ENCODE data around the gene EFL1.

The EFL1 gene

GRCh38 chr15:82122746-82123400 is 139.7 kb downstream of the EFL1 start:
- Histone ChIP-seq H3K4me1 (no peaks in the 10 kb centered on the region), H2AFZ (no peak overlapping the region), H3K9me3 (ENCODE audit: control insufficient read depth, low read length) (no peaks in the 10 kb centered on the region), H3K4me2 (ENCODE audit: low read length) (no peak overlapping the region), H3K9ac (no peak overlapping the region), H3K79me2 (no peaks in the 10 kb centered on the region), H3K36me3 (ENCODE audit: control insufficient read depth, insufficient read depth, low read length) (no peaks in the 10 kb centered on the region), H3K27ac (no peak overlapping the region), H3K4me3 (ENCODE audit: low read depth, low read length) (no peak overlapping the region), H3K27me3 (ENCODE audit: control insufficient read depth, insufficient read depth, low read length) (no peaks in the 10 kb centered on the region)
- TF ChIP-seq, protein P1, sequence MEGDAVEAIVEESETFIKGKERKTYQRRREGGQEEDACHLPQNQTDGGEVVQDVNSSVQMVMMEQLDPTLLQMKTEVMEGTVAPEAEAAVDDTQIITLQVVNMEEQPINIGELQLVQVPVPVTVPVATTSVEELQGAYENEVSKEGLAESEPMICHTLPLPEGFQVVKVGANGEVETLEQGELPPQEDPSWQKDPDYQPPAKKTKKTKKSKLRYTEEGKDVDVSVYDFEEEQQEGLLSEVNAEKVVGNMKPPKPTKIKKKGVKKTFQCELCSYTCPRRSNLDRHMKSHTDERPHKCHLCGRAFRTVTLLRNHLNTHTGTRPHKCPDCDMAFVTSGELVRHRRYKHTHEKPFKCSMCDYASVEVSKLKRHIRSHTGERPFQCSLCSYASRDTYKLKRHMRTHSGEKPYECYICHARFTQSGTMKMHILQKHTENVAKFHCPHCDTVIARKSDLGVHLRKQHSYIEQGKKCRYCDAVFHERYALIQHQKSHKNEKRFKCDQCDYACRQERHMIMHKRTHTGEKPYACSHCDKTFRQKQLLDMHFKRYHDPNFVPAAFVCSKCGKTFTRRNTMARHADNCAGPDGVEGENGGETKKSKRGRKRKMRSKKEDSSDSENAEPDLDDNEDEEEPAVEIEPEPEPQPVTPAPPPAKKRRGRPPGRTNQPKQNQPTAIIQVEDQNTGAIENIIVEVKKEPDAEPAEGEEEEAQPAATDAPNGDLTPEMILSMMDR (IDR thresholded peaks at IDR 0.05), result no peak

GRCh38 chr15:82118040-82118439 is 144.5 kb downstream of the EFL1 start:
- Histone ChIP-seq H3K9ac (no peak overlapping the region), H3K4me3 (ENCODE audit: low read depth, low read length) (no peak overlapping the region), H3K27ac (no peak overlapping the region), H3K9me3 (ENCODE audit: control insufficient read depth, low read length) (no peaks in the 10 kb centered on the region), H2AFZ (no peak overlapping the region), H3K4me2 (ENCODE audit: low read length) (no peak overlapping the region), H3K27me3 (ENCODE audit: control insufficient read depth, insufficient read depth, low read length) (no peaks in the 10 kb centered on the region), H3K79me2 (no peaks in the 10 kb centered on the region), H3K4me1 (no peaks in the 10 kb centered on the region), H3K36me3 (ENCODE audit: control insufficient read depth, insufficient read depth, low read length) (no peaks in the 10 kb centered on the region)
- TF ChIP-seq, protein P1 (IDR thresholded peaks at IDR 0.05), result no peak

- no peak overlapping the region for H3K4me3 ChIP-seq (ENCODE audit: low read depth, low read length)
- H3K79me2 ChIP-seq, result no peaks in the 10 kb centered on the region
- H3K4me2 ChIP-seq (ENCODE audit: low read length), result no peak overlapping the region
- H2AFZ ChIP-seq, result no peak overlapping the region
- H3K36me3 ChIP-seq (ENCODE audit: control insufficient read depth, insufficient read depth, low read length), result no peaks in the 10 kb centered on the region
- no peaks in the 10 kb centered on the region for H3K27me3 ChIP-seq (ENCODE audit: control insufficient read depth, insufficient read depth, low read length)
- H3K9ac ChIP-seq, result no peak overlapping the region
- no peaks in the 10 kb centered on the region for H3K4me1 ChIP-seq
- TF ChIP-seq, protein P1 (IDR thresholded peaks at IDR 0.05), result no peak
- H3K27ac ChIP-seq, result no peak overlapping the region
- no peaks in the 10 kb centered on the region for H3K9me3 ChIP-seq (ENCODE audit: control insufficient read depth, low read length)
Observed at GRCh38 chr15:82117296-82117695, 145.2 kb downstream of the EFL1 start.

- H3K9me3 ChIP-seq (ENCODE audit: control insufficient read depth, low read length), result no peaks in the 10 kb centered on the region
- no peaks in the 10 kb centered on the region for H3K4me1 ChIP-seq
- TF ChIP-seq, protein P1 (IDR thresholded peaks at IDR 0.05), result no peak
- H3K9ac ChIP-seq, result no peak overlapping the region
- H3K79me2 ChIP-seq, result no peaks in the 10 kb centered on the region
- H3K36me3 ChIP-seq (ENCODE audit: control insufficient read depth, insufficient read depth, low read length), result no peaks in the 10 kb centered on the region
- no peaks in the 10 kb centered on the region for H3K27me3 ChIP-seq (ENCODE audit: control insufficient read depth, insufficient read depth, low read length)
- H3K4me3 ChIP-seq (ENCODE audit: low read depth, low read length), result no peak overlapping the region
- no peak overlapping the region for H3K4me2 ChIP-seq (ENCODE audit: low read length)
- no peak overlapping the region for H2AFZ ChIP-seq
- H3K27ac ChIP-seq, result no peak overlapping the region
Observed at GRCh38 chr15:82114660-82115059, 147.9 kb downstream of the EFL1 start.

GRCh38 chr15:82113106-82113715 is 149.3 kb downstream of the EFL1 start:
- Histone ChIP-seq H3K4me1 (no peaks in the 10 kb centered on the region), H3K9me3 (ENCODE audit: control insufficient read depth, low read length) (no peaks in the 10 kb centered on the region), H3K27me3 (ENCODE audit: control insufficient read depth, insufficient read depth, low read length) (no peaks in the 10 kb centered on the region), H3K27ac (no peak overlapping the region), H3K9ac (no peak overlapping the region), H3K36me3 (ENCODE audit: control insufficient read depth, insufficient read depth, low read length) (no peaks in the 10 kb centered on the region), H2AFZ (no peak overlapping the region), H3K79me2 (no peaks in the 10 kb centered on the region), H3K4me2 (ENCODE audit: low read length) (no peak overlapping the region), H3K4me3 (ENCODE audit: low read depth, low read length) (no peak overlapping the region)
- TF ChIP-seq, protein P1 (IDR thresholded peaks at IDR 0.05), result no peak
